ENCODE data around the gene LRMDA. TPM values are rescaled to one million over a fixed set of nuclear protein-coding genes. Genes with fewer than 3 reads are reported as not detected.

Gene LRMDA
- total and polyA plus RNA-seq, 2 of the 8 experiments (the other 6 are each of a cell fraction or from before 2014, with no cell fraction given), result 0.86 to 2.8 TPM

DNA sequence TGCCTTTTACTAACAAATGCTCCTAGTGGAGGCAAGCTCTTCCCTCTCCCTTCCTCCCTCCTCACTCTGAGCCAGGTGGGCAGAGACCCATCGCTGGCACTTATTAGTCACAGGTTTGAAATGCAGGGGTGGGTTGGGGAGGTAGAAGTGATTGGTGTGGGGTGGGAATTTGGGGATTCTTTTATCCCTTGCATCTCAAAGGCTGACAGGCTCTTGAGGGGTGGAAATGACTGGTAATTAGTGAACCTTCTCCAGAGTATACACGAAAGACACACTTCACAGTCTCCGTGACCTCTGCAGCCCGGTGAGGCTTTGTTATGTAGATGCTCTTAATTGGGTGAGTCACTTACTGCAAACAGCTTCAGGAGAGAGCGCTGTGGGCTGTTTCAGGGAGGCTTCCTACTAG is 13.9 kb upstream of the LRMDA start (continued):
- no peak for TF ChIP-seq CHD7 (IDR thresholded peaks at IDR 0.05; ENCODE audit: insufficient replicate concordance, low read length)
- no peak for TF ChIP-seq ATF3 (IDR thresholded peaks at IDR 0.05; ENCODE audit: insufficient read depth, low read depth, low read length)
- no peak for TF ChIP-seq RBBP5 (IDR thresholded peaks at IDR 0.05; ENCODE audit: borderline replicate concordance, low read depth, low read length)
- TF ChIP-seq RFX5 (IDR thresholded peaks at IDR 0.05; ENCODE audit: borderline replicate concordance, low read depth, low read length), result no peak
- TF ChIP-seq CTBP2 (IDR thresholded peaks at IDR 0.05; ENCODE audit: borderline replicate concordance, insufficient read depth, insufficient read length, low read length), result peak; percentile 42
- no peak for TF ChIP-seq BCL11A (IDR thresholded peaks at IDR 0.05; ENCODE audit: low read depth in 2 of 2, low read length in 2 of 2)
- no peak for TF ChIP-seq FOSL1 (IDR thresholded peaks at IDR 0.05; ENCODE audit: insufficient read depth, low read depth, low read length)
- TF ChIP-seq SP4 (IDR thresholded peaks at IDR 0.05; ENCODE audit: low read length), result no peak
- no peak for TF ChIP-seq TAF7 (optimal IDR thresholded peaks at IDR 0.05; ENCODE audit: borderline replicate concordance, low read depth, low read length)
- no peak for TF ChIP-seq NRF1 (IDR thresholded peaks at IDR 0.05; ENCODE audit: low read depth, low read length)
- TF ChIP-seq CHD2 (IDR thresholded peaks at IDR 0.05; ENCODE audit: low read length), result no peak
- no peak for TF ChIP-seq BRCA1 (IDR thresholded peaks at IDR 0.05; ENCODE audit: low read depth, low read length)
